Vagina (tissue), 2 donors: ENCODE results near the gene ENO3.

Source experiments
- POLR2A ChIP-seq, 2 donors: fragments of 450-650 bp; IDR thresholded peaks; one replicate each; pipeline ENCODE4 v1.6.1; 2017; ENCODE audit warnings: antibody characterized with exemption in 2 of 2, mild to moderate bottlenecking in 2 of 2, moderate library complexity in 2 of 2
- TF ChIP-seq, protein P1 (sequence below), 3 experiments: fragments of 450-650 bp in 2 of 3; fragments of 200-600 bp in 1 of 3; sonication (generic) in 1 of 3; IDR thresholded peaks; one replicate each; pipeline ENCODE4 v1.5.1; 2017 to 2019; ENCODE audit warnings: antibody characterized with exemption in 3 of 3, mild to moderate bottlenecking in 2 of 3, moderate library complexity in 2 of 3

DNA sequence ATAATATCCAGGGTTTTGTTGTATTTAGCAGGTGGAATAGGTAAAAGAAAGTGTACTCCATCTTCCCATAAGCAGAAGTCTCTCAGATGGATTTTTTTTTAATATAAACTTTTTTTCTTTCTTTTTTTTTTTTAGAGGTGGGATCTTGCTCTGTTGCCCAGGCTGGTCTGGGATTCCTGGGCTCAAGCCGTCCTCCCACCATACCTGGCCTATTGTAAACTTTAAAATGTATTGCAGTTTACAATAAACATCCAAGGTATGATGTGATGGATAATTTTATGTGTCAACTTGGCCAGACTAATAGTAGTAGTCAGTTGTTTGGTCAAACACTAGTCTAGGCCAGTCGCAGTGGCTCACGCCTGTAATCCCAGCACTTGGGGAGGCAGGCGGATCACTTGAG is 29.6 kb upstream of the ENO3 start:
- TF ChIP-seq POLR2A (IDR thresholded peaks at IDR 0.05): no peak
- TF ChIP-seq, protein P1, sequence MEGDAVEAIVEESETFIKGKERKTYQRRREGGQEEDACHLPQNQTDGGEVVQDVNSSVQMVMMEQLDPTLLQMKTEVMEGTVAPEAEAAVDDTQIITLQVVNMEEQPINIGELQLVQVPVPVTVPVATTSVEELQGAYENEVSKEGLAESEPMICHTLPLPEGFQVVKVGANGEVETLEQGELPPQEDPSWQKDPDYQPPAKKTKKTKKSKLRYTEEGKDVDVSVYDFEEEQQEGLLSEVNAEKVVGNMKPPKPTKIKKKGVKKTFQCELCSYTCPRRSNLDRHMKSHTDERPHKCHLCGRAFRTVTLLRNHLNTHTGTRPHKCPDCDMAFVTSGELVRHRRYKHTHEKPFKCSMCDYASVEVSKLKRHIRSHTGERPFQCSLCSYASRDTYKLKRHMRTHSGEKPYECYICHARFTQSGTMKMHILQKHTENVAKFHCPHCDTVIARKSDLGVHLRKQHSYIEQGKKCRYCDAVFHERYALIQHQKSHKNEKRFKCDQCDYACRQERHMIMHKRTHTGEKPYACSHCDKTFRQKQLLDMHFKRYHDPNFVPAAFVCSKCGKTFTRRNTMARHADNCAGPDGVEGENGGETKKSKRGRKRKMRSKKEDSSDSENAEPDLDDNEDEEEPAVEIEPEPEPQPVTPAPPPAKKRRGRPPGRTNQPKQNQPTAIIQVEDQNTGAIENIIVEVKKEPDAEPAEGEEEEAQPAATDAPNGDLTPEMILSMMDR (IDR thresholded peaks at IDR 0.05): no peak
